Measurements from ENCODE around the gene SECISBP2.

The SECISBP2 gene

GRCh38 chr9:89311346-89312221 is 6.7 kb upstream of the SECISBP2 start:
- TF ChIP-seq FOXP2 (optimal IDR thresholded peaks at IDR 0.05; ENCODE audit: borderline replicate concordance, extremely low read depth, extremely low read length, insufficient read depth) (no peak), SIN3A (IDR thresholded peaks at IDR 0.05; ENCODE audit: borderline replicate concordance, insufficient read depth, low read length) (peak; percentile 27; the same call in 1 of the 2 replicates), POLR2AphosphoS5 (IDR thresholded peaks at IDR 0.05; ENCODE audit: low read depth, low read length) (no peak)

GRCh38 chr9:89312222-89312571 is 6.1 kb upstream of the SECISBP2 start:
- TF ChIP-seq FOXP2 (optimal IDR thresholded peaks at IDR 0.05; ENCODE audit: borderline replicate concordance, extremely low read depth, extremely low read length, insufficient read depth) (no peak), TAF1 (IDR thresholded peaks at IDR 0.05; ENCODE audit: borderline replicate concordance, insufficient read depth, low read length) (no peak), SIN3A (IDR thresholded peaks at IDR 0.05; ENCODE audit: borderline replicate concordance, insufficient read depth, low read length) (no peak), POLR2AphosphoS5 (IDR thresholded peaks at IDR 0.05; ENCODE audit: low read depth, low read length) (no peak)

- 0 out of 2 replicates have a peak, but pooled peaks have one; percentile 11 for TF ChIP-seq TAF1 (IDR thresholded peaks at IDR 0.05; ENCODE audit: borderline replicate concordance, insufficient read depth, low read length)
- TF ChIP-seq FOXP2 (optimal IDR thresholded peaks at IDR 0.05; ENCODE audit: borderline replicate concordance, extremely low read depth, extremely low read length, insufficient read depth): no peak
These were observed 4.5 kb upstream of the SECISBP2 start for GRCh38 chr9:89313842-89314241.

- TF ChIP-seq REST (IDR thresholded peaks at IDR 0.05; ENCODE audit: insufficient read depth in 1 of 2, low read depth in 2 of 2, low read length in 2 of 2) (no peak), POLR2AphosphoS5 (IDR thresholded peaks at IDR 0.05; ENCODE audit: low read depth, low read length) (no peak), SIN3A (IDR thresholded peaks at IDR 0.05; ENCODE audit: borderline replicate concordance, insufficient read depth, low read length) (no peak), FOXP2 (optimal IDR thresholded peaks at IDR 0.05; ENCODE audit: borderline replicate concordance, extremely low read depth, extremely low read length, insufficient read depth) (no peak), TAF1 (IDR thresholded peaks at IDR 0.05; ENCODE audit: borderline replicate concordance, insufficient read depth, low read length) (no peak)
These were observed 3.3 kb upstream of the SECISBP2 start for GRCh38 chr9:89314955-89315354.

- no peak for TF ChIP-seq POLR2AphosphoS5 (IDR thresholded peaks at IDR 0.05; ENCODE audit: low read depth, low read length)
- no peak for TF ChIP-seq REST (IDR thresholded peaks at IDR 0.05; ENCODE audit: insufficient read depth in 1 of 2, low read depth in 2 of 2, low read length in 2 of 2)
These were observed 2.8 kb upstream of the SECISBP2 start for GRCh38 chr9:89315482-89315881.

- TF ChIP-seq REST (IDR thresholded peaks at IDR 0.05; ENCODE audit: insufficient read depth in 1 of 2, low read depth in 2 of 2, low read length in 2 of 2) (no peak), TAF1 (IDR thresholded peaks at IDR 0.05; ENCODE audit: borderline replicate concordance, insufficient read depth, low read length) (no peak), SIN3A (IDR thresholded peaks at IDR 0.05; ENCODE audit: borderline replicate concordance, insufficient read depth, low read length) (peak; percentile 52; the same call in 1 of the 2 replicates), FOXP2 (optimal IDR thresholded peaks at IDR 0.05; ENCODE audit: borderline replicate concordance, extremely low read depth, extremely low read length, insufficient read depth) (no peak), POLR2AphosphoS5 (IDR thresholded peaks at IDR 0.05; ENCODE audit: low read depth, low read length) (peak; percentile 47; the same call in 1 of the 2 replicates)
These were observed 1.0 kb upstream of the SECISBP2 start for GRCh38 chr9:89317282-89317681.
